ENCODE data around the gene CFAP77. TPM values are rescaled to one million over a fixed set of nuclear protein-coding genes. Genes with fewer than 3 reads are reported as not detected.

The CFAP77 gene
- total and polyA plus RNA-seq, 9 of the 15 experiments (the other 6 are each of a cell fraction or from before 2014, with no cell fraction given): not detected

DNA sequence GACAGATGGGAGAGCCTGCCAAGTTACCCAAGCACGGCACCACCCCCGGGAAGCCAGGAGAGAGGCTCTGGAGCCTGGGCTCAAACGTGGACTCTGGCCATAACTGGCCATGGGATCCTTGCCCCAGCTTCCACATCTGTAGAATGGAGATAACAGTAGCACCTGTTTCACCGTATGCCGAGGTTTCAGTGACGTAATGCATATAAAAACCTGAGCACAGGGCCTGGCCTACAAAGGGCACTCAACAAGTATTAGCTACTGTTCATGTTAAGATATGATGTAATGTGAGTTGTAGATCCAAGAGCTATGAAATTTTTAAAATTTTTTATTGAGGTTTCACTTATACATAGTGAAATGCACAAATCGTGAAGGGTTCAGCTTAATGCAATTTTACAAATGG lies 90.2 kb downstream of the CFAP77 start:
- Histone ChIP-seq H3K36me3 (ENCODE audit: control insufficient read depth, insufficient read depth, low read length) (no peaks in the 10 kb centered on the region), H3K4me2 (ENCODE audit: insufficient read depth, low read length) (no peak overlapping the region), H3K4me1 (replicated peaks in 1 of 2; ENCODE audit: control insufficient read depth in 2 of 2, insufficient read depth in 2 of 2, low read length in 2 of 2) (no peaks in the 10 kb centered on the region), H3K9me3 (replicated peaks; ENCODE audit: control insufficient read depth, insufficient read depth, low read depth, low read length) (no peaks in the 10 kb centered on the region), H2AFZ (ENCODE audit: low read depth, low read length) (no peak overlapping the region), H3K79me2 (ENCODE audit: control insufficient read depth, insufficient read depth, low read length) (no peaks in the 10 kb centered on the region), H3K9ac (ENCODE audit: insufficient read depth in 1 of 2, low read depth in 2 of 2, low read length in 2 of 2) (no peak overlapping the region), H3K27me3 (ENCODE audit: control insufficient read depth in 2 of 2, insufficient read depth in 2 of 2, low read length in 2 of 2) (peaks cover 50 to 90% of the 10 kb centered on the region in 2 experiments), H3K27ac (ENCODE audit: extremely low read depth, low read depth, low read length) (no peak overlapping the region), H3K4me3 (no peak overlapping the region), H4K20me1 (replicated peaks; ENCODE audit: control insufficient read depth, insufficient read depth, low read length) (peaks cover 3% of the 10 kb centered on the region; the same call in 1 of the 2 replicates), H3K9me1 (ENCODE audit: control insufficient read depth, insufficient read depth, low read length) (no peaks in the 10 kb centered on the region)
- FAIRE-seq (no peak), ATAC-seq (no peak), DNase-seq (ENCODE audit: extremely low read depth in 1 of 4, low spot score in 3 of 4) (peak in 2 of 4 experiments; percentile 28 to 39)
- CTCF ChIA-PET (ENCODE audit: low intra/inter-chr PET ratio): interaction anchor here (0.5 to 0.7 kb wide), 2 partner anchors 94 to 338 kb away, joined by 3 to 4 read pairs; partner anchors contain the start of gene NTNG2
- in situ Hi-C loops (cut with MboI): loop anchor here (10.0 kb wide), 1 partner anchor 465 kb away; no protein-coding TSS in a partner anchor
- POLR2A ChIA-PET: no interaction called here
- BruUV-seq (replicated peaks): no TSS peak
- intact Hi-C loops (cut with micrococcal nuclease): loop anchor here (10.0 kb wide), 1 partner anchor 475 kb away; the partner anchor contains the start of gene GFI1B
- WGBS (ENCODE audit: insufficient coverage, low coverage, missing lambda C conversion rate): 6% methylated on average over 7 of the region's 7 CpGs
- TF ChIP-seq ATF7 (IDR thresholded peaks at IDR 0.05) (peak; percentile 29; the same call in 1 of the 2 replicates), ATF3 (IDR thresholded peaks at IDR 0.05) (peak; percentile 9; the same call in 1 of the 2 replicates), ATF3 (CRISPR knock-in tag; conservative IDR thresholded peaks at IDR 0.05) (no peak), ZNF165 (CRISPR knock-in tag; IDR thresholded peaks at IDR 0.05; ENCODE audit: borderline replicate concordance) (no peak)

DNA sequence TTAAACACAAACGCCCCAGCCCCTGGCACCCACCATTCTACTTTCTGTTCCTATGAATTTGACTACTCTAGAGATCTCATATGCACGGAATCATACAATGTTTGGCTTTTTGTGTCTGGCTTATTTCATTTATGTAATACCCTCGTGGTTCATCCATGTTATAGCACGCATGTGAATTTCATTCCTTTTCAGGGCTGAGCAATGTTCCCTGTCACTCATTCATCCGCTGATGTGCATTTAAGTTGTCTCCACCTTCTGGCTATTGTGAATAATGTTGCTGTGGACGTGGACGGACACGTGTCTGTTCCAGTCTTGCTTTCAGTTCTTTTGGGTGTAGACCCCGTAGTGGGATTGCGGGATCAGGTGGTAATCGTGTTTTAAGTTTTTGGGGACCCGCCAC lies 92.5 kb downstream of the CFAP77 start:
- intact Hi-C loops (cut with micrococcal nuclease) (loop anchor here (10.0 kb wide), 1 partner anchor 472 kb away; the partner anchor contains the start of gene GFI1B), in situ Hi-C loops (cut with MboI) (loop anchor here (10.0 kb wide), 1 partner anchor 462 kb away; no protein-coding TSS in a partner anchor)
- no peak overlapping the region for H3K27ac ChIP-seq (ENCODE audit: extremely low read depth, low read depth, low read length)
- H3K9me3 ChIP-seq (replicated peaks; ENCODE audit: control insufficient read depth, insufficient read depth, low read depth, low read length): no peaks in the 10 kb centered on the region
- CTCF ChIA-PET (ENCODE audit: low intra/inter-chr PET ratio): interaction anchor here (1.2 kb wide), 1 partner anchor 90 kb away, joined by 3 read pairs; no protein-coding TSS in a partner anchor
- WGBS (ENCODE audit: insufficient coverage, low coverage, missing lambda C conversion rate): 5% methylated on average over 12 of the region's 12 CpGs
- no peak overlapping the region for H2AFZ ChIP-seq (ENCODE audit: low read depth, low read length)
- peaks cover 13% of the 10 kb centered on the region; the same call in 1 of the 2 replicates for H4K20me1 ChIP-seq (replicated peaks; ENCODE audit: control insufficient read depth, insufficient read depth, low read length)
- peaks cover 55 to 96% of the 10 kb centered on the region in 2 experiments for H3K27me3 ChIP-seq (ENCODE audit: control insufficient read depth in 2 of 2, insufficient read depth in 2 of 2, low read length in 2 of 2)
- POLR2A ChIA-PET: no interaction called here
- H3K9me1 ChIP-seq (ENCODE audit: control insufficient read depth, insufficient read depth, low read length): no peaks in the 10 kb centered on the region
- no peak overlapping the region for H3K9ac ChIP-seq (ENCODE audit: insufficient read depth in 1 of 2, low read depth in 2 of 2, low read length in 2 of 2)
- no peaks in the 10 kb centered on the region for H3K4me1 ChIP-seq (replicated peaks in 1 of 2; ENCODE audit: control insufficient read depth in 2 of 2, insufficient read depth in 2 of 2, low read length in 2 of 2)
- H3K36me3 ChIP-seq (ENCODE audit: control insufficient read depth, insufficient read depth, low read length): no peaks in the 10 kb centered on the region
- ATAC-seq (no peak), FAIRE-seq (no peak), DNase-seq (ENCODE audit: extremely low read depth in 1 of 4, low spot score in 3 of 4) (peak in 1 of 4 experiments; percentile 25)
- no peak overlapping the region for H3K4me3 ChIP-seq
- no TSS peak for BruUV-seq (replicated peaks)
- no peak overlapping the region for H3K4me2 ChIP-seq (ENCODE audit: insufficient read depth, low read length)
- no peaks in the 10 kb centered on the region for H3K79me2 ChIP-seq (ENCODE audit: control insufficient read depth, insufficient read depth, low read length)
- TF ChIP-seq, protein P1, sequence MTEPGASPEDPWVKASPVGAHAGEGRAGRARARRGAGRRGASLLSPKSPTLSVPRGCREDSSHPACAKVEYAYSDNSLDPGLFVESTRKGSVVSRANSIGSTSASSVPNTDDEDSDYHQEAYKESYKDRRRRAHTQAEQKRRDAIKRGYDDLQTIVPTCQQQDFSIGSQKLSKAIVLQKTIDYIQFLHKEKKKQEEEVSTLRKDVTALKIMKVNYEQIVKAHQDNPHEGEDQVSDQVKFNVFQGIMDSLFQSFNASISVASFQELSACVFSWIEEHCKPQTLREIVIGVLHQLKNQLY (CRISPR knock-in tag; conservative IDR thresholded peaks at IDR 0.05): no peak
- TF ChIP-seq ZNF146 (CRISPR knock-in tag; IDR thresholded peaks at IDR 0.05; ENCODE audit: unreplicated experiment): peak; percentile 96
- TF ChIP-seq, protein P2, sequence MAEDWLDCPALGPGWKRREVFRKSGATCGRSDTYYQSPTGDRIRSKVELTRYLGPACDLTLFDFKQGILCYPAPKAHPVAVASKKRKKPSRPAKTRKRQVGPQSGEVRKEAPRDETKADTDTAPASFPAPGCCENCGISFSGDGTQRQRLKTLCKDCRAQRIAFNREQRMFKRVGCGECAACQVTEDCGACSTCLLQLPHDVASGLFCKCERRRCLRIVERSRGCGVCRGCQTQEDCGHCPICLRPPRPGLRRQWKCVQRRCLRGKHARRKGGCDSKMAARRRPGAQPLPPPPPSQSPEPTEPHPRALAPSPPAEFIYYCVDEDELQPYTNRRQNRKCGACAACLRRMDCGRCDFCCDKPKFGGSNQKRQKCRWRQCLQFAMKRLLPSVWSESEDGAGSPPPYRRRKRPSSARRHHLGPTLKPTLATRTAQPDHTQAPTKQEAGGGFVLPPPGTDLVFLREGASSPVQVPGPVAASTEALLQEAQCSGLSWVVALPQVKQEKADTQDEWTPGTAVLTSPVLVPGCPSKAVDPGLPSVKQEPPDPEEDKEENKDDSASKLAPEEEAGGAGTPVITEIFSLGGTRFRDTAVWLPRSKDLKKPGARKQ (CRISPR knock-in tag; IDR thresholded peaks at IDR 0.05): no peak

Measured in K562 (cell line).